Mesendoderm (in vitro differentiated cells): Measurements from ENCODE around the gene RFX3.

Experiments
- DNase-seq: peaks from one replicate; pipeline ENCODE4 v3.0.0; 2013
- H2AK5ac ChIP-seq: 2 replicates; pipeline ENCODE4 v1.6.1; 2013; ENCODE audit warnings: low read length, inconsistent platforms
- H2BK120ac ChIP-seq: 2 replicates; pipeline ENCODE4 v1.6.1; 2013; ENCODE audit warnings: low read depth, mild to moderate bottlenecking, low read length, moderate library complexity, mixed read lengths
- H2BK15ac ChIP-seq: replicated peaks from 2 replicates; pipeline ENCODE4 v1.6.1; 2013; ENCODE audit warnings: low read depth, mild to moderate bottlenecking, moderate library complexity
- H2BK5ac ChIP-seq: 2 replicates; pipeline ENCODE4 v1.6.1; 2013; ENCODE audit warnings: low read length, inconsistent platforms
- H3K18ac ChIP-seq: 2 replicates; pipeline ENCODE4 v1.6.1; 2013; ENCODE audit warnings: mild to moderate bottlenecking, low read length, mixed read lengths
- H3K23ac ChIP-seq: one replicate; pipeline ENCODE4 v1.6.1; 2013; ENCODE audit warnings: low read length
- H3K27ac ChIP-seq: 2 replicates; pipeline ENCODE4 v1.5.1; 2013; ENCODE audit warnings: low read depth, mild to moderate bottlenecking, inconsistent platforms, low read length, moderate library complexity
- H3K27me3 ChIP-seq: 2 replicates; pipeline ENCODE4 v1.6.1; 2013; ENCODE audit warnings: low read length, control low read depth, mild to moderate bottlenecking, inconsistent platforms; ENCODE audit not compliant: insufficient read depth, poor library complexity
- H3K36me3 ChIP-seq: 2 replicates; pipeline ENCODE4 v1.6.1; 2013; ENCODE audit warnings: low read length, inconsistent platforms; ENCODE audit not compliant: control insufficient read depth, insufficient read depth
- H3K4ac ChIP-seq: one replicate; pipeline ENCODE4 v1.6.1; 2013; ENCODE audit warnings: low read depth, mild to moderate bottlenecking, low read length, moderate library complexity
- H3K4me1 ChIP-seq: 2 replicates; pipeline ENCODE4 v1.6.1; 2013; ENCODE audit warnings: low read depth, low read length, inconsistent platforms; ENCODE audit not compliant: control insufficient read depth
- H3K4me2 ChIP-seq: 2 replicates; pipeline ENCODE4 v1.6.1; 2013; ENCODE audit warnings: low read length
- H3K4me3 ChIP-seq: 2 replicates; pipeline ENCODE4 v1.5.1; 2013; ENCODE audit warnings: mild to moderate bottlenecking, low read length
- H3K56ac ChIP-seq: one replicate; pipeline ENCODE4 v1.6.1; 2013; ENCODE audit warnings: low read length
- H3K79me1 ChIP-seq: 2 replicates; pipeline ENCODE4 v1.6.1; 2013; ENCODE audit warnings: low read length, inconsistent platforms
- H3K79me2 ChIP-seq: 2 replicates; pipeline ENCODE4 v1.6.1; 2013; ENCODE audit warnings: mild to moderate bottlenecking, low read length; ENCODE audit not compliant: control insufficient read depth, insufficient read depth
- H3K9ac ChIP-seq: 2 replicates; pipeline ENCODE4 v1.6.1; 2013; ENCODE audit warnings: low read length, inconsistent platforms
- H4K5ac ChIP-seq: one replicate; pipeline ENCODE4 v1.6.1; 2013; ENCODE audit warnings: low read length
- H4K8ac ChIP-seq: one replicate; pipeline ENCODE4 v1.6.1; 2013; ENCODE audit warnings: low read depth, mild to moderate bottlenecking, control low read depth, low read length, moderate library complexity
- WGBS: extraction: QIAGEN DNeasy Blood & Tissue Kit; methylation state at CpG from one replicate; pipeline ENCODE4 v1.1.7; 2013; ENCODE audit warnings: low lambda C conversion rate, missing lambda C conversion rate; ENCODE audit not compliant: insufficient coverage; ENCODE audit errors: extremely low coverage; 5-methylcytosine and 5-hydroxymethylcytosine counted together

Gene RFX3

GRCh38 chr9:3517377-3518048 lies 8.3 kb downstream of the RFX3 start:
- no peak overlapping the region for H3K9ac ChIP-seq
- no peak for DNase-seq
- H3K18ac ChIP-seq = no peak overlapping the region
- H3K79me2 ChIP-seq = peaks cover 8% of the 10 kb centered on the region
- H3K56ac ChIP-seq = no peak overlapping the region
- no peak overlapping the region for H2AK5ac ChIP-seq
- no peak overlapping the region for H3K23ac ChIP-seq
- H2BK15ac ChIP-seq = no peak overlapping the region
- no peak overlapping the region for H3K27ac ChIP-seq
- no CpG with 5 or more reads among the region's 3 CpGs for WGBS
- H3K4me1 ChIP-seq = no peaks in the 10 kb centered on the region
- no peak overlapping the region for H4K8ac ChIP-seq
- no peaks in the 10 kb centered on the region for H3K27me3 ChIP-seq
- no peak overlapping the region for H4K5ac ChIP-seq
- peaks cover 2% of the 10 kb centered on the region for H3K79me1 ChIP-seq
- H2BK120ac ChIP-seq = no peak overlapping the region
- no peak overlapping the region for H3K4me2 ChIP-seq
- H3K4me3 ChIP-seq = no peak overlapping the region
- H3K36me3 ChIP-seq = no peaks in the 10 kb centered on the region
- H2BK5ac ChIP-seq = no peak overlapping the region
- no peak overlapping the region for H3K4ac ChIP-seq

GRCh38 chr9:3516667-3517330 lies 9.0 kb downstream of the RFX3 start:
- no peak overlapping the region for H3K4ac ChIP-seq
- no peaks in the 10 kb centered on the region for H3K27me3 ChIP-seq
- H3K9ac ChIP-seq = no peak overlapping the region
- no peak overlapping the region for H3K23ac ChIP-seq
- no peak overlapping the region for H2BK5ac ChIP-seq
- H3K27ac ChIP-seq = no peak overlapping the region
- no peak overlapping the region for H4K8ac ChIP-seq
- H3K4me1 ChIP-seq = no peaks in the 10 kb centered on the region
- no peak overlapping the region for H4K5ac ChIP-seq
- H3K4me3 ChIP-seq = no peak overlapping the region
- no peaks in the 10 kb centered on the region for H3K36me3 ChIP-seq
- no peak overlapping the region for H2BK15ac ChIP-seq
- H3K79me2 ChIP-seq = peaks cover 7% of the 10 kb centered on the region
- no peak overlapping the region for H2AK5ac ChIP-seq
- WGBS = no CpG with 5 or more reads among the region's 4 CpGs
- DNase-seq = no peak
- peaks cover 2% of the 10 kb centered on the region for H3K79me1 ChIP-seq
- H3K4me2 ChIP-seq = no peak overlapping the region
- H3K56ac ChIP-seq = no peak overlapping the region
- no peak overlapping the region for H2BK120ac ChIP-seq
- H3K18ac ChIP-seq = no peak overlapping the region

- Histone ChIP-seq H3K79me1 (peaks cover 2% of the 10 kb centered on the region), H3K27me3 (no peaks in the 10 kb centered on the region), H3K4me1 (no peaks in the 10 kb centered on the region), H3K4me2 (no peak overlapping the region), H3K79me2 (peaks cover 7% of the 10 kb centered on the region), H3K56ac (no peak overlapping the region), H2BK5ac (no peak overlapping the region), H2AK5ac (no peak overlapping the region), H3K36me3 (no peaks in the 10 kb centered on the region), H2BK120ac (no peak overlapping the region), H2BK15ac (no peak overlapping the region), H3K4me3 (no peak overlapping the region), H4K8ac (no peak overlapping the region), H3K18ac (peak overlapping the region; percentile 68), H3K4ac (no peak overlapping the region), H4K5ac (no peak overlapping the region), H3K23ac (no peak overlapping the region), H3K9ac (no peak overlapping the region), H3K27ac (no peak overlapping the region)
- WGBS = no CpG with 5 or more reads among the region's 3 CpGs
- no peak for DNase-seq
These were observed 10.4 kb downstream of the RFX3 start for GRCh38 chr9:3515405-3515804.

DNA sequence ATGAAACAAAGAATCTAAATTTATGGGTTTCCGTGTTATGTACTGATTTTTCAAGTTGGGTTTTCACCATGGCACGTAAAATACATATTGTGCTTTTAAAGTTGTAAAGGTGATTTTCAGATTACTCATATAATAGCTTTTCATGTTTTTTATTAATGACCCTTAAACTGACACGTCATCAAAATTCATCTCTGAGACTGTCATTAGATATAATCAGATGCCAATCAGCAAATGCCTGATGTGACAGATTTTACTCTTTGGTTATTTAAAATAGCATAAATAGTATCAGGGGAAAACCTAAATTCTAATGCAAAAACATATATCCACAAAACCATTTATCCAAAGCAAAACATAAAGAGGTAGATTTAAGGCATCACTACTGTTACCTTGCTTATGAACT lies 11.0 kb downstream of the RFX3 start:
- Histone ChIP-seq H3K4me3 (no peak overlapping the region), H3K4ac (no peak overlapping the region), H2BK5ac (no peak overlapping the region), H2BK120ac (no peak overlapping the region), H2AK5ac (no peak overlapping the region), H3K23ac (no peak overlapping the region), H3K27me3 (no peaks in the 10 kb centered on the region), H3K18ac (no peak overlapping the region), H3K4me2 (no peak overlapping the region), H3K79me2 (peaks cover 7% of the 10 kb centered on the region), H3K36me3 (no peaks in the 10 kb centered on the region), H3K9ac (no peak overlapping the region), H4K8ac (no peak overlapping the region), H3K4me1 (no peaks in the 10 kb centered on the region), H2BK15ac (no peak overlapping the region), H3K79me1 (peaks cover 2% of the 10 kb centered on the region), H4K5ac (no peak overlapping the region), H3K27ac (no peak overlapping the region), H3K56ac (no peak overlapping the region)
- no peak for DNase-seq
- no CpG with 5 or more reads among the region's 3 CpGs for WGBS

DNA sequence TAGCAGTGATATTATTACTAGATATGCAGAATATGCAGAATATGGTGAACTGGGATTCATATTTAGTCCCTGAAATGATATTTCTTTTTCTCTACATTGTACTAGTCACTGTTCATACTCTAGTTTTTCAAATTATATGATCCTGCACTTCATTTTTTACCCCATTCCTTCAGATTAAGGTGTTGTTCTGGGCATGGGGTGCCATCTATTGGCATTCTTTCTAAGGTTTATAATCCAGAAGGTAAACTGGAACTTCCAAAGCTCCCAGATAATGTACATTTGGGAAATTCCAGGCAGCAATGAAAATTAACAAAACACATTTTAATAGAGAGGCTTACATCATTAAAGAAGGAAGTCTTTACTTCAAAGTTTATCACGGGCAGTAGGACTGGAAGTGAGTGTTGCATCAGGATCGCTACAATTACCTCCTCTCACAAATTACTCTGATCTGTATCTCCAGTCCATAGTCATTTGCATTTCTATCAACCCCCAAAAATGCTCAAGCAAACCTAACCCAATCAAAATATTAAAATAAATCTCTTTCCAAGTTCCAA lies 12.5 kb downstream of the RFX3 start:
- Histone ChIP-seq H3K79me2 (peaks cover 7% of the 10 kb centered on the region), H3K9ac (no peak overlapping the region), H4K8ac (no peak overlapping the region), H3K36me3 (no peaks in the 10 kb centered on the region), H3K23ac (no peak overlapping the region), H3K4me3 (no peak overlapping the region), H3K27ac (no peak overlapping the region), H3K4me2 (no peak overlapping the region), H2AK5ac (no peak overlapping the region), H2BK5ac (no peak overlapping the region), H3K4ac (no peak overlapping the region), H3K56ac (no peak overlapping the region), H3K79me1 (peaks cover 2% of the 10 kb centered on the region), H2BK120ac (no peak overlapping the region), H3K27me3 (no peaks in the 10 kb centered on the region), H3K4me1 (no peaks in the 10 kb centered on the region), H3K18ac (no peak overlapping the region), H2BK15ac (no peak overlapping the region), H4K5ac (no peak overlapping the region)
- peak; percentile 41 for DNase-seq
- WGBS = no CpG with 5 or more reads among the region's 2 CpGs
